Ovary (tissue), 3 donors: ENCODE results near the gene SYNJ1.

Source experiments
- CTCF ChIP-seq, 3 donors: fragments of 450-650 bp in 2 of 3; fragments of 200-600 bp in 1 of 3; IDR thresholded peaks; one replicate each; pipeline versions ENCODE4 v1.5.1 to v1.8.0; 2016 to 2022; ENCODE audit warnings: antibody characterized with exemption in 3 of 3, mild to moderate bottlenecking in 1 of 3
- POLR2A ChIP-seq: fragments of 450-650 bp; IDR thresholded peaks from one replicate; pipeline ENCODE4 v1.6.1; 2017; ENCODE audit warnings: antibody characterized with exemption, mild to moderate bottlenecking, moderate library complexity
- donor health status: DM: no; HTN: no; CAD: no.

GRCh38 chr21:32674038-32674437 is 53.8 kb downstream of the SYNJ1 start:
- TF ChIP-seq CTCF (IDR thresholded peaks at IDR 0.05) (no peak), POLR2A (no peak)
